Kidney capillary endothelial cell (primary cell): ENCODE measurements around the gene BRINP1.

Source experiments
- DNase-seq: peaks from one replicate; pipeline ENCODE4 v3.0.0-alpha.2; 2018; ENCODE audit warnings: low spot score

The BRINP1 gene

GRCh38 chr9:119368681-119369581 is at the start of gene BRINP1:
Gene BRINP1 (minus strand): TSS chr9:119369435. CDS start chr9:119313355, 56,080 bp downstream.
- DNase-seq: no peak

- DNase-seq: no peak
These were observed 49.5 kb upstream of the BRINP1 start for GRCh38 chr9:119418721-119419120.

GRCh38 chr9:119416793-119417192 is 47.6 kb upstream of the BRINP1 start:
- no peak for DNase-seq

GRCh38 chr9:119412399-119412798 is 43.2 kb upstream of the BRINP1 start:
- no peak for DNase-seq

GRCh38 chr9:119409552-119409951 is 40.3 kb upstream of the BRINP1 start:
- no peak for DNase-seq

- DNase-seq: no peak
These were observed 31.4 kb upstream of the BRINP1 start for GRCh38 chr9:119400606-119401005.

- no peak for DNase-seq
These were observed 29.1 kb upstream of the BRINP1 start for GRCh38 chr9:119398350-119398749.

GRCh38 chr9:119391878-119392277 is 22.6 kb upstream of the BRINP1 start:
- DNase-seq: no peak

GRCh38 chr9:119375892-119376291 is 6.7 kb upstream of the BRINP1 start:
- no peak for DNase-seq

GRCh38 chr9:119372951-119373350 is 3.7 kb upstream of the BRINP1 start:
- DNase-seq: no peak

- peak; percentile 30 for DNase-seq
These were observed 1.6 kb upstream of the BRINP1 start for GRCh38 chr9:119370816-119371215.

GRCh38 chr9:119369680-119370366 is 588 bp upstream of the BRINP1 start:
- DNase-seq: no peak

- no peak for DNase-seq
These were observed 1.1 kb downstream of the BRINP1 start for GRCh38 chr9:119368179-119368578.

- DNase-seq: no peak
These were observed 1.6 kb downstream of the BRINP1 start for GRCh38 chr9:119367683-119368075.

- no peak for DNase-seq
These were observed 2.1 kb downstream of the BRINP1 start for GRCh38 chr9:119366909-119367682.

GRCh38 chr9:119365291-119366027 is 3.8 kb downstream of the BRINP1 start:
- peak; percentile 45 for DNase-seq

GRCh38 chr9:119360237-119360636 is 9.0 kb downstream of the BRINP1 start:
- DNase-seq: no peak

GRCh38 chr9:119357336-119358096 is 11.7 kb downstream of the BRINP1 start:
- DNase-seq: no peak

- no peak for DNase-seq
These were observed 19.8 kb downstream of the BRINP1 start for GRCh38 chr9:119349351-119349825.

- no peak for DNase-seq
These were observed 25.9 kb downstream of the BRINP1 start for GRCh38 chr9:119343059-119343990.
